HG03095 (cell line): ENCODE measurements around the gene BRD9.
"Not testable (repeated sequence)": the region's sequence is repeated elsewhere in the genome, so short reads cannot be mapped to it uniquely, and the experiment has no call there.

Experiments used
- ATAC-seq: cut with Tn5 transposase; IDR thresholded peaks from one replicate; pipeline ENCODE4 v1.9.1; 2021; ENCODE audit warnings: moderate library complexity; ENCODE audit not compliant: unreplicated experiment

Gene BRD9

GRCh38 chr5:923281-923873, 30.8 kb upstream of the BRD9 start:
- ATAC-seq = peak; percentile 75

GRCh38 chr5:922436-923280, 30.1 kb upstream of the BRD9 start:
- ATAC-seq = no peak

- no peak for ATAC-seq
These were observed 29.1 kb upstream of the BRD9 start for GRCh38 chr5:921456-922435.

- ATAC-seq = no peak
These were observed 27.7 kb upstream of the BRD9 start for GRCh38 chr5:920321-920720.

- no peak for ATAC-seq
These were observed 26.9 kb upstream of the BRD9 start for GRCh38 chr5:919356-920000.

- ATAC-seq = not testable (repeated sequence)
These were observed 26.1 kb upstream of the BRD9 start for GRCh38 chr5:918717-919116.

- ATAC-seq = no peak
These were observed 24.1 kb upstream of the BRD9 start for GRCh38 chr5:916441-917293.

GRCh38 chr5:915946-916345, 23.3 kb upstream of the BRD9 start:
- no peak for ATAC-seq

- ATAC-seq = not testable (repeated sequence)
These were observed 22.7 kb upstream of the BRD9 start for GRCh38 chr5:915346-915745.

GRCh38 chr5:914612-915011, 22.0 kb upstream of the BRD9 start:
- ATAC-seq = no peak

GRCh38 chr5:914174-914573, 21.6 kb upstream of the BRD9 start:
- ATAC-seq = no peak

- no peak for ATAC-seq
These were observed 19.9 kb upstream of the BRD9 start for GRCh38 chr5:912280-913091.

- ATAC-seq = no peak
These were observed 19.0 kb upstream of the BRD9 start for GRCh38 chr5:911601-912000.

GRCh38 chr5:910769-911160, 18.2 kb upstream of the BRD9 start:
- no peak for ATAC-seq

- ATAC-seq = no peak
These were observed 17.6 kb upstream of the BRD9 start for GRCh38 chr5:909994-910768.

GRCh38 chr5:909086-909485, 16.5 kb upstream of the BRD9 start:
- no peak for ATAC-seq

- no peak for ATAC-seq
These were observed 15.6 kb upstream of the BRD9 start for GRCh38 chr5:908172-908571.

GRCh38 chr5:907366-907910, 14.8 kb upstream of the BRD9 start:
- ATAC-seq = no peak
